Fibroblast of the conjunctiva (primary cell): ENCODE data around the gene CDH22.

Experiments
- DNase-seq: peaks from one replicate; pipeline ENCODE4 v3.0.0-alpha.2; 2010; ENCODE audit warnings: low read depth

The CDH22 gene

GRCh38 chr20:46308258-46309157, at the start of gene CDH22:
Gene CDH22 (minus strand): TSS chr20:46308498. CDS start chr20:46251294, 57,204 bp downstream.
- DNase-seq = no peak

GRCh38 chr20:46357030-46357514, 48.8 kb upstream of the CDH22 start:
- DNase-seq = no peak

- no peak for DNase-seq
Observed at GRCh38 chr20:46356195-46357029, 48.1 kb upstream of the CDH22 start.

- no peak for DNase-seq
Observed at GRCh38 chr20:46355778-46356177, 47.5 kb upstream of the CDH22 start.

- DNase-seq = no peak
Observed at GRCh38 chr20:46354920-46355654, 46.8 kb upstream of the CDH22 start.

GRCh38 chr20:46354207-46354555, 45.9 kb upstream of the CDH22 start:
- DNase-seq = no peak

- no peak for DNase-seq
Observed at GRCh38 chr20:46353500-46354206, 45.4 kb upstream of the CDH22 start.

- DNase-seq = no peak
Observed at GRCh38 chr20:46352370-46352938, 44.2 kb upstream of the CDH22 start.

GRCh38 chr20:46351357-46352058, 43.2 kb upstream of the CDH22 start:
- no peak for DNase-seq

GRCh38 chr20:46350986-46351267, 42.6 kb upstream of the CDH22 start:
- no peak for DNase-seq

GRCh38 chr20:46350201-46350985, 42.1 kb upstream of the CDH22 start:
- peak; percentile 56 for DNase-seq

GRCh38 chr20:46349742-46350056, 41.4 kb upstream of the CDH22 start:
- no peak for DNase-seq

- DNase-seq = peak; percentile 23
Observed at GRCh38 chr20:46349035-46349741, 40.9 kb upstream of the CDH22 start.

GRCh38 chr20:46347841-46348803, 39.8 kb upstream of the CDH22 start:
- peak; percentile 13 for DNase-seq

GRCh38 chr20:46346770-46347169, 38.5 kb upstream of the CDH22 start:
- DNase-seq = no peak

GRCh38 chr20:46344488-46345162, 36.3 kb upstream of the CDH22 start:
- no peak for DNase-seq

- DNase-seq = no peak
Observed at GRCh38 chr20:46343975-46344357, 35.7 kb upstream of the CDH22 start.
